Measurements from ENCODE around the gene EOLA2.
"Not testable (repeated sequence)": the region's sequence is repeated elsewhere in the genome, so short reads cannot be mapped to it uniquely, and the experiment has no call there.

The EOLA2 gene
- total RNA-seq = 20.1 to 45.9 (median 24.7) reads per million in 3 experiments

- DNase-seq = peak; percentile 94
Measured at GRCh38 chrX:149938427-149938880, at the start of gene EOLA2. Gene EOLA2 (minus strand): TSS chrX:149938491. CDS start chrX:149933874, 4,617 bp downstream.

- no peak for DNase-seq
Measured at GRCh38 chrX:149987613-149988012, 49.3 kb upstream of the EOLA2 start.

- DNase-seq = no peak
Measured at GRCh38 chrX:149984411-149984810, 46.1 kb upstream of the EOLA2 start.

GRCh38 chrX:149982310-149982709, 44.0 kb upstream of the EOLA2 start:
- no peak for DNase-seq

GRCh38 chrX:149979126-149979644, 40.9 kb upstream of the EOLA2 start:
- DNase-seq = no peak

GRCh38 chrX:149962859-149963757, 24.8 kb upstream of the EOLA2 start:
- no peak for DNase-seq

GRCh38 chrX:149962010-149962409, 23.7 kb upstream of the EOLA2 start:
- no peak for DNase-seq

- no peak for DNase-seq
Measured at GRCh38 chrX:149961572-149961971, 23.3 kb upstream of the EOLA2 start.

GRCh38 chrX:149950681-149951080, 12.4 kb upstream of the EOLA2 start:
- no peak for DNase-seq

GRCh38 chrX:149949743-149950436, 11.6 kb upstream of the EOLA2 start:
- DNase-seq = no peak

GRCh38 chrX:149948016-149948415, 9.7 kb upstream of the EOLA2 start:
- DNase-seq = no peak

- DNase-seq = not testable (repeated sequence)
Measured at GRCh38 chrX:149946932-149947331, 8.6 kb upstream of the EOLA2 start.

- not testable (repeated sequence) for DNase-seq
Measured at GRCh38 chrX:149945820-149946219, 7.5 kb upstream of the EOLA2 start.

GRCh38 chrX:149945087-149945670, 6.9 kb upstream of the EOLA2 start:
- not testable (repeated sequence) for DNase-seq

- DNase-seq = not testable (repeated sequence)
Measured at GRCh38 chrX:149940674-149941024, 2.4 kb upstream of the EOLA2 start.

GRCh38 chrX:149939905-149940673, 1.8 kb upstream of the EOLA2 start:
- peak; percentile 91 for DNase-seq

- DNase-seq = no peak
Measured at GRCh38 chrX:149939655-149939904, 1.3 kb upstream of the EOLA2 start.

GRCh38 chrX:149938881-149939654, 777 bp upstream of the EOLA2 start:
- peak; percentile 89 for DNase-seq

GRCh38 chrX:149937871-149938426, 342 bp downstream of the EOLA2 start:
- DNase-seq = no peak

- not testable (repeated sequence) for DNase-seq
Measured at GRCh38 chrX:149937328-149937727, 963 bp downstream of the EOLA2 start.

- not testable (repeated sequence) for DNase-seq
Measured at GRCh38 chrX:149933547-149933946, 4.7 kb downstream of the EOLA2 start.
